GM18498 (cell line): ENCODE results near the gene PLA2G2D.

Experiments used
- ATAC-seq: cut with Tn5 transposase; IDR thresholded peaks from one replicate; pipeline ENCODE4 v1.9.1; 2021; ENCODE audit warnings: mild to moderate bottlenecking, moderate library complexity; ENCODE audit not compliant: unreplicated experiment

The PLA2G2D gene

GRCh38 chr1:20090119-20090518 lies 29.2 kb downstream of the PLA2G2D start:
- no peak for ATAC-seq

- no peak for ATAC-seq
Observed at GRCh38 chr1:20089328-20090077, 29.8 kb downstream of the PLA2G2D start.

GRCh38 chr1:20087668-20088067 lies 31.7 kb downstream of the PLA2G2D start:
- ATAC-seq, result no peak

GRCh38 chr1:20086800-20087199 lies 32.5 kb downstream of the PLA2G2D start:
- ATAC-seq, result no peak

- ATAC-seq, result no peak
Observed at GRCh38 chr1:20083178-20083944, 36.0 kb downstream of the PLA2G2D start.

- no peak for ATAC-seq
Observed at GRCh38 chr1:20082772-20083171, 36.6 kb downstream of the PLA2G2D start.

GRCh38 chr1:20081353-20081810 lies 38.0 kb downstream of the PLA2G2D start:
- ATAC-seq, result no peak

- ATAC-seq, result no peak
Observed at GRCh38 chr1:20080441-20081352, 38.6 kb downstream of the PLA2G2D start.

GRCh38 chr1:20079661-20080305 lies 39.6 kb downstream of the PLA2G2D start:
- ATAC-seq, result no peak

- ATAC-seq, result no peak
Observed at GRCh38 chr1:20078711-20079110, 40.6 kb downstream of the PLA2G2D start.

- no peak for ATAC-seq
Observed at GRCh38 chr1:20078171-20078651, 41.1 kb downstream of the PLA2G2D start.

- ATAC-seq, result no peak
Observed at GRCh38 chr1:20076710-20077461, 42.5 kb downstream of the PLA2G2D start.

GRCh38 chr1:20076223-20076622 lies 43.1 kb downstream of the PLA2G2D start:
- ATAC-seq, result no peak

GRCh38 chr1:20075345-20075744 lies 44.0 kb downstream of the PLA2G2D start:
- no peak for ATAC-seq

GRCh38 chr1:20074725-20075171 lies 44.6 kb downstream of the PLA2G2D start:
- no peak for ATAC-seq

GRCh38 chr1:20074055-20074724 lies 45.1 kb downstream of the PLA2G2D start:
- ATAC-seq, result no peak

GRCh38 chr1:20073256-20073655 lies 46.1 kb downstream of the PLA2G2D start:
- ATAC-seq, result no peak

GRCh38 chr1:20072771-20073170 lies 46.6 kb downstream of the PLA2G2D start:
- no peak for ATAC-seq

- no peak for ATAC-seq
Observed at GRCh38 chr1:20071416-20071815, 47.9 kb downstream of the PLA2G2D start.
